Measurements from ENCODE around the gene EIF4H. TPM values are rescaled to one million over a fixed set of nuclear protein-coding genes. Genes with fewer than 3 reads are reported as not detected.
A peak's percentile ranks its signal among the peaks of the same experiment; 100 is the strongest.

The EIF4H gene
- total and polyA plus RNA-seq, 9 of the 15 experiments (the other 6 are each of a cell fraction or from before 2014, with no cell fraction given), result 11.0 to 435 (median 319) TPM

DNA sequence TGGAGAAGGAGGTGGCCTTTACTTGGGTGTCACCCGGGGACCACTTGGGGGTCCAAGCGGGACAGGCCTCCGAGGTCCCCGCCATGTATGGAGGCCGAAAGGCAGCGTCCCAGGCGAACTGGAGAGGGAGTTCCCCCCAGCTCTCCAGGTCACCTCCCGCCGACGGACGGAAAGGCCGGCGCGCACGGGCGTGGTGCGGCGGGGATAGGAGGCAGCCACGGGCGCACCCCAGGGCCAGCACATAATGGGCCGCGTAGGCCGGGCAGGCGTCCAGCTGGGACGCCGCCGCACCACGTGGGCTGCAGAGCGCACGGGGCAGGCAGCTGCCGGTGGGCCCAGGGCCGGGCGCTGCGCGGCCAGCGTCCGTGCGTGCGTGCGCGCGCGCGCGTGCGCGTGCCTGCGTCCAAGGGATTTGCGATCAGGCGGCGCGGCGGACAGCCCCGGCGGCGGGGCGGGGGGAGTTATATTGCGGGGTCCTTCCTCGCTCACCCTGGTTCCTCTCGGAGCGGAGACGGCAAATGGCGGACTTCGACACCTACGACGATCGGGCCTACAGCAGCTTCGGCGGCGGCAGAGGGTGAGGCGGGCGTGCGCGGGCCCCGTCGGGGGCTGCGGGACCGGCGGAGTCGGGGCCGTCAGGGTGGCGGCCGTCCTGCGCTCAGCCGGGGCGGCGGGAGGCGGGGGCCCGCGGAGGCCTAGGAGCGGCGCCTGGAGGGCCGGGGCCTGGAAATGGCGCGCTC, at the start of gene EIF4H (continued):
- peak; percentile 50; the same call in 1 of the 2 replicates for TF ChIP-seq ZNF143 (CRISPR knock-in tag; IDR thresholded peaks at IDR 0.05)
- no peak for TF ChIP-seq ZNF3 (CRISPR knock-in tag; IDR thresholded peaks at IDR 0.05)
- TF ChIP-seq NCOA1 (IDR thresholded peaks at IDR 0.05; ENCODE audit: low read depth), result no peak
- TF ChIP-seq FIP1L1 (IDR thresholded peaks at IDR 0.05; ENCODE audit: low read depth, low read length, poor library complexity, severe bottlenecking), result peak; percentile 33
- 0 out of 4 replicates have a peak, but pooled peaks of 1 of the 2 experiments have one; percentile 48 for TF ChIP-seq SRF (CRISPR knock-in tag; IDR thresholded peaks at IDR 0.05)
- no peak for TF ChIP-seq CSDE1 (IDR thresholded peaks at IDR 0.05)
- peak; percentile 90; the same call in 1 of the 2 replicates for TF ChIP-seq LCOR (CRISPR knock-in tag; IDR thresholded peaks at IDR 0.05)
- no peak for TF ChIP-seq ZFP30 (CRISPR knock-in tag; IDR thresholded peaks at IDR 0.05; ENCODE audit: borderline replicate concordance)
- no peak; the same call in 1 of the 2 replicates for TF ChIP-seq BRD4 (IDR thresholded peaks at IDR 0.05)
- no peak for TF ChIP-seq FOS (IDR thresholded peaks at IDR 0.05; ENCODE audit: extremely low read depth, insufficient read length)
- TF ChIP-seq, protein P1, sequence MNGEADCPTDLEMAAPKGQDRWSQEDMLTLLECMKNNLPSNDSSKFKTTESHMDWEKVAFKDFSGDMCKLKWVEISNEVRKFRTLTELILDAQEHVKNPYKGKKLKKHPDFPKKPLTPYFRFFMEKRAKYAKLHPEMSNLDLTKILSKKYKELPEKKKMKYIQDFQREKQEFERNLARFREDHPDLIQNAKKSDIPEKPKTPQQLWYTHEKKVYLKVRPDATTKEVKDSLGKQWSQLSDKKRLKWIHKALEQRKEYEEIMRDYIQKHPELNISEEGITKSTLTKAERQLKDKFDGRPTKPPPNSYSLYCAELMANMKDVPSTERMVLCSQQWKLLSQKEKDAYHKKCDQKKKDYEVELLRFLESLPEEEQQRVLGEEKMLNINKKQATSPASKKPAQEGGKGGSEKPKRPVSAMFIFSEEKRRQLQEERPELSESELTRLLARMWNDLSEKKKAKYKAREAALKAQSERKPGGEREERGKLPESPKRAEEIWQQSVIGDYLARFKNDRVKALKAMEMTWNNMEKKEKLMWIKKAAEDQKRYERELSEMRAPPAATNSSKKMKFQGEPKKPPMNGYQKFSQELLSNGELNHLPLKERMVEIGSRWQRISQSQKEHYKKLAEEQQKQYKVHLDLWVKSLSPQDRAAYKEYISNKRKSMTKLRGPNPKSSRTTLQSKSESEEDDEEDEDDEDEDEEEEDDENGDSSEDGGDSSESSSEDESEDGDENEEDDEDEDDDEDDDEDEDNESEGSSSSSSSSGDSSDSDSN (IDR thresholded peaks at IDR 0.05; ENCODE audit: borderline replicate concordance in 1 of 2, low read depth in 2 of 2, low read length in 2 of 2), result peak; percentile 65 to 89; a peak in 3 of 4 replicates
- TF ChIP-seq, protein P2, sequence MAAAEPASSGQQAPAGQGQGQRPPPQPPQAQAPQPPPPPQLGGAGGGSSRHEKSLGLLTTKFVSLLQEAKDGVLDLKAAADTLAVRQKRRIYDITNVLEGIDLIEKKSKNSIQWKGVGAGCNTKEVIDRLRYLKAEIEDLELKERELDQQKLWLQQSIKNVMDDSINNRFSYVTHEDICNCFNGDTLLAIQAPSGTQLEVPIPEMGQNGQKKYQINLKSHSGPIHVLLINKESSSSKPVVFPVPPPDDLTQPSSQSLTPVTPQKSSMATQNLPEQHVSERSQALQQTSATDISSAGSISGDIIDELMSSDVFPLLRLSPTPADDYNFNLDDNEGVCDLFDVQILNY (CRISPR knock-in tag; IDR thresholded peaks at IDR 0.05), result peak; percentile 99
- TF ChIP-seq SRSF7 (optimal IDR thresholded peaks at IDR 0.05; ENCODE audit: low read depth, low read length), result no peak
- TF ChIP-seq, protein P3, sequence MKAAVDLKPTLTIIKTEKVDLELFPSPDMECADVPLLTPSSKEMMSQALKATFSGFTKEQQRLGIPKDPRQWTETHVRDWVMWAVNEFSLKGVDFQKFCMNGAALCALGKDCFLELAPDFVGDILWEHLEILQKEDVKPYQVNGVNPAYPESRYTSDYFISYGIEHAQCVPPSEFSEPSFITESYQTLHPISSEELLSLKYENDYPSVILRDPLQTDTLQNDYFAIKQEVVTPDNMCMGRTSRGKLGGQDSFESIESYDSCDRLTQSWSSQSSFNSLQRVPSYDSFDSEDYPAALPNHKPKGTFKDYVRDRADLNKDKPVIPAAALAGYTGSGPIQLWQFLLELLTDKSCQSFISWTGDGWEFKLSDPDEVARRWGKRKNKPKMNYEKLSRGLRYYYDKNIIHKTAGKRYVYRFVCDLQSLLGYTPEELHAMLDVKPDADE (conservative IDR thresholded peaks at IDR 0.05; ENCODE audit: control insufficient read depth, low read depth, low read length), result peak; percentile 88
- 0 out of 2 replicates have a peak, but pooled peaks have one; percentile 86 for TF ChIP-seq ILF3 (IDR thresholded peaks at IDR 0.05; ENCODE audit: borderline replicate concordance)
- peak; percentile 18; the same call in 1 of the 2 replicates for TF ChIP-seq TEAD4 (IDR thresholded peaks at IDR 0.05; ENCODE audit: low read length)
- TF ChIP-seq TEAD4 (CRISPR knock-in tag; IDR thresholded peaks at IDR 0.05; ENCODE audit: borderline replicate concordance), result peak; percentile 99
- no peak for TF ChIP-seq MTF1 (CRISPR knock-in tag; IDR thresholded peaks at IDR 0.05; ENCODE audit: borderline replicate concordance)
- TF ChIP-seq, protein P4, sequence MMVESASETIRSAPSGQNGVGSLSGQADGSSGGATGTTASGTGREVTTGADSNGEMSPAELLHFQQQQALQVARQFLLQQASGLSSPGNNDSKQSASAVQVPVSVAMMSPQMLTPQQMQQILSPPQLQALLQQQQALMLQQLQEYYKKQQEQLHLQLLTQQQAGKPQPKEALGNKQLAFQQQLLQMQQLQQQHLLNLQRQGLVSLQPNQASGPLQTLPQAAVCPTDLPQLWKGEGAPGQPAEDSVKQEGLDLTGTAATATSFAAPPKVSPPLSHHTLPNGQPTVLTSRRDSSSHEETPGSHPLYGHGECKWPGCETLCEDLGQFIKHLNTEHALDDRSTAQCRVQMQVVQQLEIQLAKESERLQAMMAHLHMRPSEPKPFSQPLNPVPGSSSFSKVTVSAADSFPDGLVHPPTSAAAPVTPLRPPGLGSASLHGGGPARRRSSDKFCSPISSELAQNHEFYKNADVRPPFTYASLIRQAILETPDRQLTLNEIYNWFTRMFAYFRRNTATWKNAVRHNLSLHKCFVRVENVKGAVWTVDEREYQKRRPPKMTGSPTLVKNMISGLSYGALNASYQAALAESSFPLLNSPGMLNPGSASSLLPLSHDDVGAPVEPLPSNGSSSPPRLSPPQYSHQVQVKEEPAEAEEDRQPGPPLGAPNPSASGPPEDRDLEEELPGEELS (CRISPR knock-in tag; IDR thresholded peaks at IDR 0.05; ENCODE audit: borderline replicate concordance), result peak; percentile 99
- peak; percentile 87 for TF ChIP-seq ATF7 (IDR thresholded peaks at IDR 0.05)
- peak; percentile 72 for TF ChIP-seq ELF2 (CRISPR knock-in tag; IDR thresholded peaks at IDR 0.05)
- no peak for TF ChIP-seq NUFIP1 (IDR thresholded peaks at IDR 0.05; ENCODE audit: partially characterized antibody)

Data from K562 (cell line).